ENCODE data around the gene MBOAT2.

Gene MBOAT2

GRCh38 chr2:8999102-8999446 is 4.4 kb downstream of the MBOAT2 start:
- no peak for DNase-seq (ENCODE audit: low read depth, low spot score)
- ChIA-PET POLR2A (no interaction called here), CTCF (interaction anchor here (0.8 kb wide), 1 partner anchor 93 kb away, joined by 3 read pairs; no protein-coding TSS in a partner anchor)
- no peak overlapping the region for H3K4me3 ChIP-seq (ENCODE audit: low read depth, low read length)
- no peak for TF ChIP-seq CTCF (IDR thresholded peaks at IDR 0.05; ENCODE audit: insufficient read depth, low read length, missing control alignments)

GRCh38 chr2:8998418-8999101 is 4.9 kb downstream of the MBOAT2 start:
- ChIA-PET CTCF (no interaction called here), POLR2A (interaction anchor here (0.6 kb wide), 1 partner anchor 112 kb away, joined by 3 read pairs; no protein-coding TSS in a partner anchor)
- DNase-seq (ENCODE audit: low read depth, low spot score), result no peak
- H3K4me3 ChIP-seq (ENCODE audit: low read depth, low read length), result no peak overlapping the region
- TF ChIP-seq CTCF (IDR thresholded peaks at IDR 0.05; ENCODE audit: insufficient read depth, low read length, missing control alignments), result no peak

GRCh38 chr2:8997631-8998030 is 5.9 kb downstream of the MBOAT2 start:
- no peak for TF ChIP-seq CTCF (IDR thresholded peaks at IDR 0.05; ENCODE audit: insufficient read depth, low read length, missing control alignments)
- no peak overlapping the region for H3K4me3 ChIP-seq (ENCODE audit: low read depth, low read length)
- POLR2A ChIA-PET, result no interaction called here
- CTCF ChIA-PET, result interaction anchor here (0.6 kb wide), 2 partner anchors 11 to 134 kb away, joined by 3 read pairs; no protein-coding TSS in a partner anchor
- no peak for DNase-seq (ENCODE audit: low read depth, low spot score)

- no peak for DNase-seq (ENCODE audit: low read depth, low spot score)
- CTCF ChIA-PET, result interaction anchor here (0.6 to 1.2 kb wide), 2 partner anchors 9 to 133 kb away, joined by 3 read pairs; no protein-coding TSS in a partner anchor
- TF ChIP-seq CTCF (IDR thresholded peaks at IDR 0.05; ENCODE audit: insufficient read depth, low read length, missing control alignments), result no peak
- POLR2A ChIA-PET, result no interaction called here
- H3K4me3 ChIP-seq (ENCODE audit: low read depth, low read length), result no peak overlapping the region
These were observed 6.4 kb downstream of the MBOAT2 start for GRCh38 chr2:8997108-8997507.

GRCh38 chr2:8996006-8996405 is 7.5 kb downstream of the MBOAT2 start:
- ChIA-PET POLR2A (no interaction called here), CTCF (interaction anchor here (1.2 kb wide), 1 partner anchor 8 kb away, joined by 3 read pairs; no protein-coding TSS in a partner anchor)
- DNase-seq (ENCODE audit: low read depth, low spot score), result no peak
- no peak for TF ChIP-seq CTCF (IDR thresholded peaks at IDR 0.05; ENCODE audit: insufficient read depth, low read length, missing control alignments)
- H3K4me3 ChIP-seq (ENCODE audit: low read depth, low read length), result no peak overlapping the region

GRCh38 chr2:8994386-8994785 is 9.1 kb downstream of the MBOAT2 start:
- DNase-seq (ENCODE audit: low read depth, low spot score), result no peak
- CTCF ChIA-PET, result no interaction called here
- POLR2A ChIA-PET, result interaction anchor here (1.2 kb wide), 1 partner anchor 9 kb away, joined by 4 read pairs; the partner anchor contains the start of gene MBOAT2
- H3K4me3 ChIP-seq (ENCODE audit: low read depth, low read length), result no peak overlapping the region
- no peak for TF ChIP-seq CTCF (IDR thresholded peaks at IDR 0.05; ENCODE audit: insufficient read depth, low read length, missing control alignments)

Measured in AG04449 (cell line).